HL-60 (cell line): ENCODE data around the gene BMP6.
A peak's percentile ranks its signal among the peaks of the same experiment; 100 is the strongest.

Experiments used
- DNase-seq, 2 experiments: peaks; one replicate each; pipeline ENCODE4 v3.0.0-alpha.2; 2010 to 2020; ENCODE audit warnings: low read depth in 1 of 2, low spot score in 1 of 2
- H3K27ac ChIP-seq: fragments of 250-450 bp; sonication (Bioruptor Pico); replicated peaks from 2 replicates; pipeline ENCODE4 v1.5.1; 2020; ENCODE audit warnings: mild to moderate bottlenecking, moderate library complexity
- H3K27me3 ChIP-seq: fragments of 250-450 bp; sonication (Bioruptor Pico); 2 replicates; pipeline ENCODE4 v1.5.1; 2021; ENCODE audit warnings: mild to moderate bottlenecking, moderate library complexity; ENCODE audit not compliant: insufficient read depth, poor library complexity, severe bottlenecking
- H3K4me3 ChIP-seq: replicated peaks from 2 replicates; pipeline ENCODE4 v1.5.1; 2011; ENCODE audit warnings: mild to moderate bottlenecking, control low read depth, low read length; ENCODE audit not compliant: insufficient read depth
- CTCF ChIP-seq: IDR thresholded peaks from one replicate; pipeline ENCODE4 v1.5.1; 2011; ENCODE audit warnings: low read length, control low read depth, inconsistent platforms; ENCODE audit not compliant: insufficient read depth
- GABPA ChIP-seq: IDR thresholded peaks from 2 replicates; pipeline ENCODE4 v1.6.1; 2012; ENCODE audit warnings: low read depth
- POLR2AphosphoS5 ChIP-seq: IDR thresholded peaks from 2 replicates; pipeline ENCODE4 v1.6.1; 2012; ENCODE audit warnings: low read depth
- SPI1 ChIP-seq: IDR thresholded peaks from 2 replicates; pipeline ENCODE4 v1.6.1; 2012; ENCODE audit warnings: low read depth, mild to moderate bottlenecking, borderline replicate concordance
- TF ChIP-seq, protein P1 (sequence below): IDR thresholded peaks from 2 replicates; pipeline ENCODE4 v1.6.1; 2012; ENCODE audit warnings: low read depth; ENCODE audit not compliant: insufficient replicate concordance

BMP6 gene

GRCh38 chr6:7696061-7696460, 29.8 kb upstream of the BMP6 start:
- H3K27ac ChIP-seq: no peak overlapping the region

DNA sequence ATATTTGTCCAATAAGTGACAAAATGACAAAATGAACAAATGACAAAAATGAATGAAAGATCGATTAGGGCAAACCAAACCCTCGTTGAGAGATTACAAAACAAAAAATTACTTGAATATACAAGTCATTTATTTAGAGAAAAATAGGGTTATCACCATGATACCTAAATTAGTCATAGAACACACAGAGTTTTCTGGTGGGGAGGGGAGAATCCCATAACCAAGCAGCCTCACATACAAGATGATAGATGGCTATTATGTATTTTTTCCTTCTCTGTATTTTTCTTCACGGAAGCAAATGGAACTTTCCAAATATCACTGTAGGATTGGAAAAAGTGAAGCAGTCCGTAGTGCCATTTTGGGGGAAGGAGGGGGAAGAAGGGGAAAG, 28.5 kb upstream of the BMP6 start:
- Histone ChIP-seq H3K4me3 (no peak overlapping the region), H3K27me3 (no peaks in the 10 kb centered on the region), H3K27ac (peak overlapping the region; percentile 74)
- DNase-seq: no peak
- no peak for TF ChIP-seq CTCF
- TF ChIP-seq POLR2AphosphoS5: no peak
- TF ChIP-seq, protein P1, sequence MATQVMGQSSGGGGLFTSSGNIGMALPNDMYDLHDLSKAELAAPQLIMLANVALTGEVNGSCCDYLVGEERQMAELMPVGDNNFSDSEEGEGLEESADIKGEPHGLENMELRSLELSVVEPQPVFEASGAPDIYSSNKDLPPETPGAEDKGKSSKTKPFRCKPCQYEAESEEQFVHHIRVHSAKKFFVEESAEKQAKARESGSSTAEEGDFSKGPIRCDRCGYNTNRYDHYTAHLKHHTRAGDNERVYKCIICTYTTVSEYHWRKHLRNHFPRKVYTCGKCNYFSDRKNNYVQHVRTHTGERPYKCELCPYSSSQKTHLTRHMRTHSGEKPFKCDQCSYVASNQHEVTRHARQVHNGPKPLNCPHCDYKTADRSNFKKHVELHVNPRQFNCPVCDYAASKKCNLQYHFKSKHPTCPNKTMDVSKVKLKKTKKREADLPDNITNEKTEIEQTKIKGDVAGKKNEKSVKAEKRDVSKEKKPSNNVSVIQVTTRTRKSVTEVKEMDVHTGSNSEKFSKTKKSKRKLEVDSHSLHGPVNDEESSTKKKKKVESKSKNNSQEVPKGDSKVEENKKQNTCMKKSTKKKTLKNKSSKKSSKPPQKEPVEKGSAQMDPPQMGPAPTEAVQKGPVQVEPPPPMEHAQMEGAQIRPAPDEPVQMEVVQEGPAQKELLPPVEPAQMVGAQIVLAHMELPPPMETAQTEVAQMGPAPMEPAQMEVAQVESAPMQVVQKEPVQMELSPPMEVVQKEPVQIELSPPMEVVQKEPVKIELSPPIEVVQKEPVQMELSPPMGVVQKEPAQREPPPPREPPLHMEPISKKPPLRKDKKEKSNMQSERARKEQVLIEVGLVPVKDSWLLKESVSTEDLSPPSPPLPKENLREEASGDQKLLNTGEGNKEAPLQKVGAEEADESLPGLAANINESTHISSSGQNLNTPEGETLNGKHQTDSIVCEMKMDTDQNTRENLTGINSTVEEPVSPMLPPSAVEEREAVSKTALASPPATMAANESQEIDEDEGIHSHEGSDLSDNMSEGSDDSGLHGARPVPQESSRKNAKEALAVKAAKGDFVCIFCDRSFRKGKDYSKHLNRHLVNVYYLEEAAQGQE: no peak
- no peak for TF ChIP-seq GABPA
- TF ChIP-seq SPI1: no peak

More at GRCh38 chr6:7696061-7696460, 29.8 kb upstream of the BMP6 start:
- TF ChIP-seq SPI1: no peak
- no peak for TF ChIP-seq GABPA
- no peak for TF ChIP-seq POLR2AphosphoS5
- TF ChIP-seq CTCF: no peak
- TF ChIP-seq, protein P1: no peak
- H3K4me3 ChIP-seq: no peak overlapping the region
- H3K27me3 ChIP-seq: no peaks in the 10 kb centered on the region
- DNase-seq: no peak

- DNase-seq: peak; percentile 92 to 98
- Histone ChIP-seq H3K27me3 (no peaks in the 10 kb centered on the region), H3K4me3 (no peak overlapping the region), H3K27ac (peak overlapping the region; percentile 74)
- TF ChIP-seq POLR2AphosphoS5 (0 out of 2 replicates have a peak, but pooled peaks have one; percentile 57), CTCF (no peak), GABPA (0 out of 2 replicates have a peak, but pooled peaks have one; percentile 17), SPI1 (peak; percentile 96)
- TF ChIP-seq, protein P1: peak; percentile 43
Measured at GRCh38 chr6:7697820-7698623, 27.9 kb upstream of the BMP6 start.
